Right cardiac atrium (tissue), 5 donors: Measurements from ENCODE around the gene UBD. TPM values are rescaled to one million over a fixed set of nuclear protein-coding genes. Genes with fewer than 3 reads are reported as not detected.

Source experiments
- ATAC-seq, 2 donors: fragments of 200-7000 bp; cut with Tn5 transposase; one replicate each; pipeline versions ENCODE4 v1.8.0 to v1.9.1; 2020; ENCODE audit warnings: moderate library complexity in 2 of 2, mild to moderate bottlenecking in 1 of 2
- DNase-seq, 3 donors: peaks; one replicate each; pipeline ENCODE4 v3.0.0-alpha.2; 2020
- H3K27ac ChIP-seq: one replicate; pipeline ENCODE4 v1.5.1; 2013; ENCODE audit warnings: mild to moderate bottlenecking, low read length, control low read depth, moderate library complexity
- H3K27me3 ChIP-seq: one replicate; pipeline ENCODE4 v1.6.1; 2013; ENCODE audit not compliant: control insufficient read depth, insufficient read depth
- H3K4me1 ChIP-seq: one replicate; pipeline ENCODE4 v1.6.1; 2013; ENCODE audit warnings: low read length; ENCODE audit not compliant: control insufficient read depth, insufficient read depth
- H3K4me3 ChIP-seq: one replicate; pipeline ENCODE4 v1.5.1; 2013; ENCODE audit warnings: low read length, control low read depth
- H3K9me3 ChIP-seq: one replicate; pipeline ENCODE4 v1.6.1; 2013; ENCODE audit warnings: low read length; ENCODE audit not compliant: control insufficient read depth
- WGBS: extraction: QIAGEN DNeasy Blood & Tissue Kit; methylation state at CpG from one replicate; pipeline ENCODE4 v1.1.7; 2013; 5-methylcytosine and 5-hydroxymethylcytosine counted together
- intact Hi-C, 4 donors: fragments of 100-400 bp; cut with DNase I; formaldehyde crosslinking; loops; one replicate each; pipeline versions ENCODE4 v1.11.0 to v1.14.0; 2022 to 2023
- polyA plus RNA-seq: library from polyadenylated mRNA; stranded (reverse); fragments of 200-250 nt; gene quantifications from one replicate; pipeline ENCODE4 v1.2.3, GENCODE V29; 2013
- total RNA-seq, 4 donors: library from RNA; stranded (reverse); fragmentation: NEBNext Ultra II Directional; extraction: Animal tissue kit (Norgen Biotek cat#: 25700); gene quantifications; one replicate each; pipeline ENCODE4 v1.2.1, GENCODE V29; 2021
- donor health status: healthy with polysubstance abuse.
- donor health status: DM: no; HTN: yes; CAD: no.
- donor health status: DM: no; HTN: no; CAD: no.
- donor health status: DM: no; HTN: yes; CAD: no; lungs with severe emphysema.
- donor health status: DM: yes; HTN: yes; CAD: no.

Gene UBD
- total and polyA plus RNA-seq, 5 donors = 0.14 TPM; not detected in 4

DNA sequence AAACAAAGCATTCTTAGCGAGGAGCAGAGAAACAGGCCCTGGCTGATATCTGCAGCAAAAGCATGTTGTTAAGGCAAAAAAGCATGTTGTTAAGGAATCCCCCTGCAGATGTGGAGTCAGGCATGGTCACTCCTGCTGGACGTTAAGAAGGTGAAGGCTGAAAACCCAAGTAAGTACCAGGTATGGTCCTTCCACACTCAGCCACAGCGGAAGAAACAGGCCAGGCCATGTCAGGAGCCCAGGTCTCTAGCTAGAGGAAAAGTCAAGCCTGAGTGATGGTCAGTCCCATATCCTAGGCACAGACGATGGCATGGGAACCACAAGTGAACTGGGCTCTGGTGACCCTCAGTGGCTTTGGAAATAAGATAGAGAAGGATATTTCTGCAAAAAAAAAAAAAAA, 39.3 kb downstream of the UBD start:
- H3K27me3 ChIP-seq = no peaks in the 10 kb centered on the region
- DNase-seq (no peak), ATAC-seq (no peak)
- H3K4me1 ChIP-seq = no peaks in the 10 kb centered on the region
- no peak overlapping the region for H3K27ac ChIP-seq
- H3K4me3 ChIP-seq = no peak overlapping the region
- intact Hi-C loops = no loop called here
- no peaks in the 10 kb centered on the region for H3K9me3 ChIP-seq
- 71% methylated on average over 4 of the region's 4 CpGs for WGBS

DNA sequence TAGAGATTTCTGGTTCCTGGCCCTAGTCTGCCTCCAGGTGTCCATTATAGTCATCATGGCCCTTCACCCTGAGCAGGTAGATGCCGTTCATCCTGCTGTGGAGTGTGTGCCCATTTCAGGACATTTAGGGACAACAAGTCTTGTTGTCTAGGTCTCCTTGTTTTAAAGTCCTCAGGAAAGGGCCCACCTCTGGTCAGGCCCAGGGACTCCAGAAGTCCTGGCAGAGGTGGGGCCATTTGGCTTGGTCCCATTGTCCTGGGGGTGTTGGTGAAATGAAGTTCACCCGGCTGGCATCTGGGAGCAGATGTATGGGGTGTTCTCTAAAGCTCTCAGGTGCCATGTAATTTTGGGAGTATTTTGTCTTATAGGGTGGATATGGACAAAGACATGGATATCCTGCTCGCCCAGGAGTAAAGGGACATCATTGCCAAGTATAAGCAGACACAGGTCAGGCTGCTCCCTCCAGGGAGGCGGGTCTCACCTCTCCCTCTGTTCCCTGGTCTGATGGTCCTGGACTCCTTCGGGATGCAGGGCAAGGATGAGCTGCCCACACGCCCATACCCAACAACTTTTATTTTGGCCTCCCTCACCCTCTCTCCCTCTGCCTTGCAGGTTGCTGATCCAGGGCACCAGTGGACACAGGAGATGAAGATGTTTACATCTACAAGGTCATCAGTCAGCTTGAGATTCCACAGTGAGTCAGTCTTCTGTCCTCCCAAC, 40.1 kb downstream of the UBD start:
- intact Hi-C loops = no loop called here
- H3K27ac ChIP-seq = no peak overlapping the region
- H3K9me3 ChIP-seq = no peaks in the 10 kb centered on the region
- no peaks in the 10 kb centered on the region for H3K27me3 ChIP-seq
- H3K4me3 ChIP-seq = no peak overlapping the region
- ATAC-seq (no peak), DNase-seq (no peak)
- no peaks in the 10 kb centered on the region for H3K4me1 ChIP-seq
- whole genome bisulfite sequencing = 80% methylated on average over 6 of the region's 6 CpGs

DNA sequence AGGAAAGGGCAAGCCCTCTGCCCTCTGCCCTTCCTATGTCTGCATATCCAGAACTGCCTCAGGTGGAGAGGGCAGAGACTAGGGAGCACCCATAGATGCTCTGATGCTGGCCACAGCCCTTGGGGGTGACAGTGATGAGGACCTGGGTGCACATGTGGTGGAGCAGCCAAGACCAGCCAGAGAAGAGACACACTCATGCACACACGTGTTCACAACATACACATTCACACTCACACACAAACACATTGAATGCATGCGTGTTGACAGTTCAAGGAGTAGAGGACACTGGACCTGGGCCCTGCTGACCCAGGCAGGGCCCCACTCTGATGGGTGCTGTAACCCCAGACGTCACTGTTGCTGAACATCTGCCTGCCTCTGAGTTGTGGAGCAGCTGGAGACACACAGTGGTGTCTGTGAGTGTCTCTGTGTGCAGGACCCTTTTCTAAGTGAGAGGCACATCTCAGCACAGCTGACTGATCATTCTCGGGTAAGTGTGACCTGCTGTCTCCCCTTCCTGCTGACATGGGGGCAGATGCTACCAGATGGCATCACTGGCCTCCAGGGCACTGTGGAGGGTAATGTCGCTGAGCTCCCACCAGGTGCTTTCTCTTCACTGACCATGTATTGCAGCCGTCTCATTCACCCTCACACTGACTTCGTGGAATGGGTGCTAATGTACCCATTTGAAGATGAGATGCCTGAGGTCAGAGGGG, 41.6 kb downstream of the UBD start:
- no peaks in the 10 kb centered on the region for H3K27me3 ChIP-seq
- intact Hi-C loops = no loop called here
- H3K9me3 ChIP-seq = no peaks in the 10 kb centered on the region
- H3K27ac ChIP-seq = no peak overlapping the region
- no peaks in the 10 kb centered on the region for H3K4me1 ChIP-seq
- ATAC-seq (no peak), DNase-seq (no peak)
- H3K4me3 ChIP-seq = no peak overlapping the region
- WGBS = 71% methylated on average over 7 of the region's 7 CpGs

DNA sequence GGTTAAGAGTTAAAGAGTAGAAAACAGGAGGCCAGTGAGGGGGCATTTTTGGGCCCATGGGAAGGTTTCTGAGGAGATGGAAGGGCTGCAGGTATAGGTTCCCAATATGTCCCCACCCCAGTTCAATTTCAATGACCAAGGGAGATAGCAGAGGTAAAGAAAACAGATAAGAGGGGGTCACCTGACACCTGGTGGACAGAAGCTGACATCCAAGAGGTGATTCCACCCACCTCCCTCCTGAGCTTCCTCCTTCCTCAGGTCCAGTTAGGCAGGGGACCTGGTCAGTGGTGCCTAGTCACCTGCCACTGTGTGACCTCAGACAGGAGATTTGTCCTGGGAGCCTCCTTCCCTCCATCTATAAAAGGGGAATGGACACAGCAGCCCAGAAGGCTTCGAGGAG, 42.3 kb downstream of the UBD start:
- Histone ChIP-seq H3K4me3 (no peak overlapping the region), H3K4me1 (no peaks in the 10 kb centered on the region), H3K27me3 (no peaks in the 10 kb centered on the region), H3K9me3 (no peaks in the 10 kb centered on the region), H3K27ac (no peak overlapping the region)
- intact Hi-C loops = no loop called here
- WGBS = 80% methylated on average over 1 of the region's 1 CpG
- no peak for DNase-seq
- ATAC-seq = no peak

DNA sequence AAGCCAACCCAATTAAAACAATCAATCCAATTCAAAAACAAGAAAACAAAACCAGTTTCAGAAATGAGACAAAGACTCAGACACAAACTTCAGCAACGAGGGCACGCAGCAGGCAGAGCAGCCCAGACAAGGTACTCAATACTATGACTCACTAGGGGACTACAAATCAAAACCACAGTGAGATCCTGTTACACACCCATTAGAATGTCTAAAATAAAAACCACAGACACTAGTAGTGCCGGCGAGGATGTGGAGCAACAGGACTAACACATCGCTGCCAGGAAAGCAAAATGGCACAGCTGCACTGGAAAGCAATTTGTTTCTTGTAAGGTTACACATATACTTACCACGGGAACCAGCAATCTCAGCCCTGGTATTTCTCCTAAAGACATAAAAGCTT, 43.4 kb downstream of the UBD start:
- H3K9me3 ChIP-seq = no peaks in the 10 kb centered on the region
- DNase-seq (no peak), ATAC-seq (no peak)
- no peaks in the 10 kb centered on the region for H3K27me3 ChIP-seq
- 77% methylated on average over 6 of the region's 6 CpGs for WGBS
- no peak overlapping the region for H3K4me3 ChIP-seq
- intact Hi-C loops = no loop called here
- H3K4me1 ChIP-seq = no peaks in the 10 kb centered on the region
- no peak overlapping the region for H3K27ac ChIP-seq

DNA sequence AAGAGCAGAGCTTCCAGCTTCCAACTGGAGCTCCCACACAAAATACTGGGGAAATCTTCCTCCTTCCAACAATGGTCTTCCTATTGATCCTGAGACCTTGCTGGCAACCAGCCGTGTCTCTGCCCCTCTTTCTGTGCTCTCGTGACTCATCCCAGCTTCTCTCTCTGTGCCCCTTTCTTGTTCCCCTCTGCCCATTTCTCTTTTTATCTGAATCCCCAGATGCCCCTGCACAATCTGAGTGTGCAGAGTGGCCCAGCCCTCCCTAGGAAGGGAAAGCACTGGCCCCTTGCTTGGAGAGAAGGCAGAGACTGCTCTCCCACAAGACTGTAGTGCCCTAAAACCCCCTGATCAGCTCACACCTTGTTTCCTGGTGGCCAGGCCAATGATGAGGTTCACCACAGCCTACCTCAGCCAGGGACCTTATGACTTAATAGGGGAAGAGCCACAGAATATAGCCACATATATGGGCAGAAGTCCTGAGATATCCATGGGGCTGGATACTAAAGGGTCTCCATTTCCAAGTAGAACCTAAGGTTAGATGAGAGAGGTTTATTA, 48.7 kb downstream of the UBD start:
- ATAC-seq = no peak
- Histone ChIP-seq H3K27ac (no peak overlapping the region), H3K4me3 (no peak overlapping the region), H3K27me3 (no peaks in the 10 kb centered on the region), H3K9me3 (no peaks in the 10 kb centered on the region), H3K4me1 (no peaks in the 10 kb centered on the region)
- DNase-seq = no peak
- WGBS = 67% methylated on average over 2 of the region's 2 CpGs
- intact Hi-C loops = no loop called here

DNA sequence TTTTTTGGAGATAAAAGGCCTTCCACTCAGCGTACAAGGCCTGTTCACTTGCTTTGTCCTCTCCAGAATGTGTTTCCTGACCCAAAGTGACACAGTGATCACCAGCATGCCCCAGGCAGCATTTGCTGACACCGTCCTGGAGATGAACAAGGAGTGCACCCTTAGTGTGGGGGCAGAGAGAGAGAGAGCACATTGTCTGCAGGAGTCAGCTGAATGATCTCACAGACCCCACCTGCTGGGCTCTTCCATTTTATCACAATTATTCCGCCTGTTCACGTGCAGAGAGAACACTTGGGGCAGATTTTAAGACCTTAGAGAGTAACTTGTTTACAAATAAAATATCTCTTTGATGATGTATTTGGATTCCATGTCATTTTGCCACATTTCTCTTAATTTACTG, 49.3 kb downstream of the UBD start:
- no peaks in the 10 kb centered on the region for H3K9me3 ChIP-seq
- no peak for ATAC-seq
- 33% methylated on average over 4 of the region's 4 CpGs for WGBS
- H3K4me3 ChIP-seq = no peak overlapping the region
- DNase-seq = no peak
- no peaks in the 10 kb centered on the region for H3K4me1 ChIP-seq
- intact Hi-C loops = no loop called here
- H3K27ac ChIP-seq = no peak overlapping the region
- H3K27me3 ChIP-seq = no peaks in the 10 kb centered on the region

DNA sequence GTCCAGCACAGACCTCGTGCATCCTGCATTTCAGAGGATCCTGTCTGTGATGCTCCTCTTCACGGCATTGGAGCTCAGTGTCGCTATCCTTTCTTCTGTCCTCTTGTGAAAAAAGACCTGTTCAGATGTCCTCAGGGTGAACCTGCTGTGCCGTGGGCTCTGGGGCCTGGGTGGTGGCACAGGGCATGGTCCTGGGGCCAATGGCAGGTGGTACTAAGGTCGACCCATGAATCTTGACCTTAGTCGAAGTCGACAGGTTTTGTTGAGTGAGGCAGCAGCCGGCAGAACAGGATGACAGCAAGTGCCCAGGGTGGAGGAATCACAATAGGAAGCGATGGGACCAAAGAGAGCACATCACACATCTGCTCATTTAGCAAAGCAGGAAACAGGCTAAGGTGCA, 49.8 kb downstream of the UBD start:
- ATAC-seq (no peak), DNase-seq (no peak)
- WGBS = 79% methylated on average over 9 of the region's 9 CpGs
- Histone ChIP-seq H3K27me3 (no peaks in the 10 kb centered on the region), H3K27ac (no peak overlapping the region), H3K4me1 (no peaks in the 10 kb centered on the region), H3K9me3 (no peaks in the 10 kb centered on the region), H3K4me3 (no peak overlapping the region)
- intact Hi-C loops = no loop called here

DNA sequence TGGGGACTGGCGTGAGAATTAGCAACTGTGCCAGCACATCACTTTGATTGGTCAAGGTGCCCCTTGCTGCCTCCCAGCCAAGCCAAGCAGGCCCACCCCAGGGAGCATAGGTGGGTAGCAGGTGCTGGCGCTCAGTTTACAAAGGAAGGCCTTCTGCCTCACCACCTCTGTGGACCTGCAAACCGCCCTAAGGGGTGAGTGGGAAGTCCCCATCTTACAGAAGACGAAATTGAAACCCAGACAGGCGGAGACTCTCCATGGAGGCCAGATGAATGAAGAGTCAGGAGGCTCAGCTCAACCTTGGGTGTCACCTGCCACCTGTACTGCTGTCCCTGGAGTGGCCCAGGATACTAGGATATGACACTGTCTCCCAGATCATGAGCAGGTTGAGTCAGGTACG, 50.3 kb downstream of the UBD start:
- no peaks in the 10 kb centered on the region for H3K4me1 ChIP-seq
- WGBS = 72% methylated on average over 6 of the region's 6 CpGs
- H3K4me3 ChIP-seq = no peak overlapping the region
- intact Hi-C loops = no loop called here
- H3K27ac ChIP-seq = no peak overlapping the region
- no peaks in the 10 kb centered on the region for H3K27me3 ChIP-seq
- ATAC-seq (no peak), DNase-seq (no peak)
- H3K9me3 ChIP-seq = no peaks in the 10 kb centered on the region

DNA sequence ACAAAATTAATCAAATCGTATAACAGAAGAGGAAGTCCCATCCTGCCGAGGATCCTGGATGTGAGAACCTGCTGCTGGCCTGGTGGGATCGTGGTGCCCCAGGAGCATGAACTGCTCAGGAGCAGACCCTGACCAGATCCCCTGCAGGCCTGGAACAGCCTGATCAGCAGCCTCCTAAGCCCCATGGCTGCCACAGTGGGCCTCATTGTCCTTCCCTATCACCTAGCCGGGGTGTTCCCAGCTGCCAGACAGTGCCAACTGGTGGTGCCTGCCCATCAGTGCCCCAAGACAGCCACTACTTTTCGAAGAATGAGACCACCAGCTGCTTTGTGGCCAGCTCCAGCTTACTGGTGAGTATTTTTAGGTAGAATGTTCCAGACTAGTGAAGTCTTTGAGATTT, 52.2 kb downstream of the UBD start:
- H3K9me3 ChIP-seq = no peaks in the 10 kb centered on the region

DNA sequence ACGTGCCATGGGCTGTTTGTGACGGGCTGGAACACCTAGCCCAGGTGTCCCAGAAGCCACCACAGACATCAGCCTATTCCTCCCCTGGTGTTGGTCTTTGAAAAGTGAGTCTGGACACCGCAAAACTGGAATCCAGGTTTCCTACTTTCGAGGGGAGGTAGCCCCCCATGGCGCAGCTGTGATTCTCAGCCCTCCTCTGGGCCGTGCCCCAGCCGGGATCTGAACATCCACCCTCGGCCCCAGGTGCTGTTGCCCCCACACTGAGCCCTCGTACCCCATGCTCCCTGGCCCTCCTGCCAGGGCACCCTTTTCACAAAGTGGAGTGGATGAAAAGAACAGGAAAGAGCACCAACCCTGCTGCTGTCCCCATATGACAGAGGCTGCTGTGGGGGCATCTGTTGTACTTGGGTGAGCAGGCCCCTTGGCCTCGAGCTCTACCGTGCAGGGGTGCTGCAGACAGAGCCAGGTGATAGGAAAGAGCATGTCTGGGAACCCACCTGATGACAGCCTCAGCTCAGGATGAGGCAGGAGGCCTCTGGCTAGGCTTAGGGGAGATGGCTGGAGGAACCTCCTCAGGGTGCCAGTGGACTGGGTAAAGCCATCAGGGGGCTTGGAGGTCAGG, 53.0 kb downstream of the UBD start:
- Histone ChIP-seq H3K9me3 (no peaks in the 10 kb centered on the region), H3K27ac (no peak overlapping the region), H3K4me1 (no peaks in the 10 kb centered on the region), H3K27me3 (no peaks in the 10 kb centered on the region), H3K4me3 (no peak overlapping the region)
- 70% methylated on average over 11 of the region's 11 CpGs for WGBS
- ATAC-seq = no peak
- intact Hi-C loops = no loop called here
- no peak for DNase-seq

More for the DNA sequence above, 52.2 kb downstream of the UBD start:
- Histone ChIP-seq H3K4me1 (no peaks in the 10 kb centered on the region), H3K4me3 (no peak overlapping the region), H3K27ac (no peak overlapping the region), H3K27me3 (no peaks in the 10 kb centered on the region)
- intact Hi-C loops = no loop called here
- DNase-seq (no peak), ATAC-seq (no peak)
- WGBS = 81% methylated on average over 5 of the region's 5 CpGs
